H1 (cell line): ENCODE measurements around the gene NDRG2. TPM values are rescaled to one million over a fixed set of nuclear protein-coding genes. Genes with fewer than 3 reads are reported as not detected.

Experiments
- EGR1 ChIP-seq: IDR thresholded peaks from 2 replicates; pipeline ENCODE4 v1.6.1; 2011; ENCODE audit warnings: low read depth, low read length, borderline replicate concordance
- KDM1A ChIP-seq: fragments of 200-600, 300-600 bp; sonication (generic); IDR thresholded peaks from 2 replicates; pipeline ENCODE4 v1.7.1; 2016; ENCODE audit warnings: mild to moderate bottlenecking, low read length, borderline replicate concordance
- KDM5A ChIP-seq: fragments of 200-600 bp; IDR thresholded peaks from 2 replicates; pipeline ENCODE4 v1.7.1; 2012; ENCODE audit warnings: mild to moderate bottlenecking, low read length, inconsistent platforms, mixed read lengths
- TCF12 ChIP-seq: IDR thresholded peaks from 2 replicates; pipeline ENCODE4 v1.6.1; 2011; ENCODE audit warnings: low read depth, mild to moderate bottlenecking, low read length
- polyA plus RNA-seq, 7 experiments: library from polyadenylated mRNA; depleted of rRNA in 3 of 7; stranded (reverse) in 5 of 7; unstranded in 2 of 7; fragments of >200 nt in 5 of 7; fragments of 200-250 nt in 2 of 7; gene quantifications; 1 replicate in 5 of 7; 2 replicates in 1 of 7; 4 replicates in 1 of 7; pipeline versions ENCODE4 v1.2.1 to v1.2.3, GENCODE V29; 2011 to 2013; ENCODE audit warnings: missing spikeins in 2 of 7, mixed read lengths in 2 of 7
- total RNA-seq: library from RNA; stranded (reverse); fragmentation: NEBNext Ultra II Directional; extraction: Animal tissue kit (Norgen Biotek cat#: 25700); gene quantifications from 2 replicates; pipeline ENCODE4 v1.2.1, GENCODE V29; 2021

Gene NDRG2
- total and polyA plus RNA-seq, 2 of the 8 experiments (the other 6 are each of a cell fraction or from before 2014, with no cell fraction given) = 29.9 to 48.6 TPM

GRCh38 chr14:21038441-21039422 lies 13.9 kb upstream of the NDRG2 start (continued):
- TF ChIP-seq TCF12 (no peak), EGR1 (no peak), KDM5A (no peak), KDM1A (no peak)
